H1 (cell line): ENCODE results near the gene GP1BB. TPM values are rescaled to one million over a fixed set of nuclear protein-coding genes. Genes with fewer than 3 reads are reported as not detected.

Experiments used
- ASH2L ChIP-seq: fragments of 200-600, 300-600 bp; sonication (generic); IDR thresholded peaks from one replicate; pipeline ENCODE4 v1.7.1; 2017; ENCODE audit warnings: low read length
- BACH1 ChIP-seq: IDR thresholded peaks from 2 replicates; pipeline ENCODE4 v1.6.1; 2012; ENCODE audit warnings: low read length, improper control_type of control experiment
- BRCA1 ChIP-seq: IDR thresholded peaks from 2 replicates; pipeline ENCODE4 v1.6.1; 2012; ENCODE audit warnings: low read depth, low read length, improper control_type of control experiment
- CBX5 ChIP-seq: fragments of 300-800, 300-1000 bp; sonication (generic); IDR thresholded peaks from 2 replicates; pipeline ENCODE4 v1.7.1; 2016; ENCODE audit warnings: antibody characterized with exemption, low read length, low read depth
- CEBPB ChIP-seq: IDR thresholded peaks from 2 replicates; pipeline ENCODE4 v1.6.1; 2012; ENCODE audit warnings: low read depth, low read length
- CHD1 ChIP-seq: IDR thresholded peaks from 2 replicates; pipeline ENCODE4 v1.6.1; 2012; ENCODE audit warnings: low read depth, low read length, improper control_type of control experiment
- CHD2 ChIP-seq: IDR thresholded peaks from 2 replicates; pipeline ENCODE4 v1.6.1; 2012; ENCODE audit warnings: low read length, improper control_type of control experiment
- CREB1 ChIP-seq: IDR thresholded peaks from 2 replicates; pipeline ENCODE4 v1.6.1; 2012; ENCODE audit warnings: inconsistent platforms
- GABPA ChIP-seq: IDR thresholded peaks from 2 replicates; pipeline ENCODE4 v1.6.1; 2011; ENCODE audit warnings: mild to moderate bottlenecking, low read length, moderate library complexity, borderline replicate concordance; ENCODE audit not compliant: insufficient read depth
- GTF2F1 ChIP-seq: IDR thresholded peaks from 2 replicates; pipeline ENCODE4 v1.6.1; 2012; ENCODE audit warnings: low read depth, low read length, improper control_type of control experiment, borderline replicate concordance
- RBBP5 ChIP-seq: IDR thresholded peaks from 2 replicates; pipeline ENCODE4 v1.7.1; 2012; ENCODE audit warnings: low read depth, mild to moderate bottlenecking, inconsistent platforms, low read length, moderate library complexity, borderline replicate concordance
- RNF2 ChIP-seq: fragments of 200-900, 300-1000 bp; sonication (generic); IDR thresholded peaks from 2 replicates; pipeline ENCODE4 v1.7.1; 2016; ENCODE audit warnings: borderline replicate concordance, low read depth, mild to moderate bottlenecking, antibody characterized with exemption, low read length; ENCODE audit not compliant: poor library complexity, severe bottlenecking; ENCODE audit errors: missing control alignments
- SP1 ChIP-seq: IDR thresholded peaks from 2 replicates; pipeline ENCODE4 v1.6.1; 2011; ENCODE audit warnings: low read depth, low read length
- SP4 ChIP-seq: IDR thresholded peaks from 2 replicates; pipeline ENCODE4 v1.6.1; 2012; ENCODE audit warnings: low read length, inconsistent platforms
- SUZ12 ChIP-seq: fragments of 200-600 bp; sonication (generic); IDR thresholded peaks from 2 replicates; pipeline ENCODE4 v1.6.1; 2012; ENCODE audit warnings: mild to moderate bottlenecking, inconsistent platforms, low read length, moderate library complexity, mixed read lengths
- polyA plus RNA-seq, 7 experiments: library from polyadenylated mRNA; depleted of rRNA in 3 of 7; stranded (reverse) in 5 of 7; unstranded in 2 of 7; fragments of >200 nt in 5 of 7; fragments of 200-250 nt in 2 of 7; gene quantifications; 1 replicate in 5 of 7; 2 replicates in 1 of 7; 4 replicates in 1 of 7; pipeline versions ENCODE4 v1.2.1 to v1.2.3, GENCODE V29; 2011 to 2013; ENCODE audit warnings: missing spikeins in 2 of 7, mixed read lengths in 2 of 7
- total RNA-seq: library from RNA; stranded (reverse); fragmentation: NEBNext Ultra II Directional; extraction: Animal tissue kit (Norgen Biotek cat#: 25700); gene quantifications from 2 replicates; pipeline ENCODE4 v1.2.1, GENCODE V29; 2021
- TF ChIP-seq, protein P1 (sequence below), 3 experiments: IDR thresholded peaks; 1 replicate in 2 of 3; 2 replicates in 1 of 3; pipeline versions ENCODE4 v1.5.1 to v1.6.1; 2011; ENCODE audit warnings: low read length in 3 of 3, mild to moderate bottlenecking in 3 of 3, inconsistent platforms in 2 of 3, low read depth in 1 of 3, moderate library complexity in 1 of 3; ENCODE audit not compliant: insufficient read depth in 1 of 3; ENCODE audit errors: control extremely low read depth in 1 of 3
- TF ChIP-seq, protein P2 (sequence below): IDR thresholded peaks from 2 replicates; pipeline ENCODE4 v1.6.1; 2012; ENCODE audit warnings: inconsistent platforms
- TF ChIP-seq, protein P3 (sequence below): IDR thresholded peaks from 2 replicates; pipeline ENCODE4 v1.6.1; 2011; ENCODE audit warnings: low read length, improper control_type of control experiment
- TF ChIP-seq, protein P4 (sequence below): IDR thresholded peaks from 2 replicates; pipeline ENCODE4 v1.6.1; 2011; ENCODE audit warnings: low read depth, mild to moderate bottlenecking, low read length; ENCODE audit not compliant: insufficient read depth

Gene GP1BB
- total and polyA plus RNA-seq, 2 of the 8 experiments (the other 6 are each of a cell fraction or from before 2014, with no cell fraction given) = 0.36 TPM; not detected in 1

DNA sequence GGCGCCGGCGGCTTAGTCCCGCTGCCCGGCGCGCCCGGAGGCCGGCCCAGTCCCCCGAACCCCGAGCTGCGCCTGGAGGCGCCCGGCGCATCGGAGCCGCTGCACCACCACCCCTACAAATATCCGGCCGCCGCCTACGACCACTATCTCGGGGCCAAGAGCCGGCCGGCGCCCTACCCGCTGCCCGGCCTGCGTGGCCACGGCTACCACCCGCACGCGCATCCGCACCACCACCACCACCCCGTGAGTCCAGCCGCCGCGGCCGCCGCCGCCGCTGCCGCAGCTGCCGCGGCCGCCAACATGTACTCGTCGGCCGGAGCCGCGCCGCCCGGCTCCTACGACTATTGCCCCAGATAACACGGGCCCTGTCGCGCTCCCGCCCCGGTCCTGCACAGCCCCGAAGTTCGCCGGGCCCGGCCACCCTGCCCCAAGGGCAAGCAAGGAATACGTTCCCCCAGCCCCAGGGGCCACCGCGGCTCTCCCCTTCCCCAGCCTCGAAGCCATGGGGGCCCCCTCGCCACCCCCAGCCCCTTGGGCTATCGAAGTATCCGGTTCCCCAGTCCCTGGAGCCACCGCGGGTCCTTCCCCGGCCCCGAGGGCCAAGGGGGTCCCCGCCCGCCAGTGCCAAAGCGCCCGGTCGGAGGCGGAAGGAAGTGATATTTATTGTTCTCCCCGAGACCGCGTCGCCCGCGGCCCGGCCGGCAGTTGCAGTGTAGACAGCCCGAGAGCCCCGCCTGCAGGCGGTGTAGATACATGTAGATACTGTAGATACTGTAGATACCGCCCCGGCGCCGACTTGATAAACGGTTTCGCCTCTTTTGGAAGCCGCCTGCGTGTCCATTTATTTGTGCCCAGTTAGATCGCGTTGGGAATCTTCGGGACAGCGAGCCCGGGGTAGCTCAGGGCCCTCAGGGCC, 43.4 kb downstream of the GP1BB start (continued):
- TF ChIP-seq, protein P1, sequence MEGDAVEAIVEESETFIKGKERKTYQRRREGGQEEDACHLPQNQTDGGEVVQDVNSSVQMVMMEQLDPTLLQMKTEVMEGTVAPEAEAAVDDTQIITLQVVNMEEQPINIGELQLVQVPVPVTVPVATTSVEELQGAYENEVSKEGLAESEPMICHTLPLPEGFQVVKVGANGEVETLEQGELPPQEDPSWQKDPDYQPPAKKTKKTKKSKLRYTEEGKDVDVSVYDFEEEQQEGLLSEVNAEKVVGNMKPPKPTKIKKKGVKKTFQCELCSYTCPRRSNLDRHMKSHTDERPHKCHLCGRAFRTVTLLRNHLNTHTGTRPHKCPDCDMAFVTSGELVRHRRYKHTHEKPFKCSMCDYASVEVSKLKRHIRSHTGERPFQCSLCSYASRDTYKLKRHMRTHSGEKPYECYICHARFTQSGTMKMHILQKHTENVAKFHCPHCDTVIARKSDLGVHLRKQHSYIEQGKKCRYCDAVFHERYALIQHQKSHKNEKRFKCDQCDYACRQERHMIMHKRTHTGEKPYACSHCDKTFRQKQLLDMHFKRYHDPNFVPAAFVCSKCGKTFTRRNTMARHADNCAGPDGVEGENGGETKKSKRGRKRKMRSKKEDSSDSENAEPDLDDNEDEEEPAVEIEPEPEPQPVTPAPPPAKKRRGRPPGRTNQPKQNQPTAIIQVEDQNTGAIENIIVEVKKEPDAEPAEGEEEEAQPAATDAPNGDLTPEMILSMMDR (IDR thresholded peaks at IDR 0.05; ENCODE audit: control extremely low read depth in 1 of 3, insufficient read depth in 1 of 3, low read depth in 1 of 3, low read length in 3 of 3) = peak; percentile 29 to 52 (median 39)
- peak; percentile 95 for TF ChIP-seq SUZ12
- TF ChIP-seq CBX5 = no peak
- 0 out of 2 replicates have a peak, but pooled peaks have one; percentile 22 for TF ChIP-seq SP1
- no peak for TF ChIP-seq GABPA
- TF ChIP-seq, protein P2, sequence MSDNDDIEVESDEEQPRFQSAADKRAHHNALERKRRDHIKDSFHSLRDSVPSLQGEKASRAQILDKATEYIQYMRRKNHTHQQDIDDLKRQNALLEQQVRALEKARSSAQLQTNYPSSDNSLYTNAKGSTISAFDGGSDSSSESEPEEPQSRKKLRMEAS = no peak
- TF ChIP-seq, protein P3, sequence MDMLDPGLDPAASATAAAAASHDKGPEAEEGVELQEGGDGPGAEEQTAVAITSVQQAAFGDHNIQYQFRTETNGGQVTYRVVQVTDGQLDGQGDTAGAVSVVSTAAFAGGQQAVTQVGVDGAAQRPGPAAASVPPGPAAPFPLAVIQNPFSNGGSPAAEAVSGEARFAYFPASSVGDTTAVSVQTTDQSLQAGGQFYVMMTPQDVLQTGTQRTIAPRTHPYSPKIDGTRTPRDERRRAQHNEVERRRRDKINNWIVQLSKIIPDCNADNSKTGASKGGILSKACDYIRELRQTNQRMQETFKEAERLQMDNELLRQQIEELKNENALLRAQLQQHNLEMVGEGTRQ = no peak
- TF ChIP-seq SP4 = no peak
- no peak for TF ChIP-seq CHD1
- TF ChIP-seq, protein P4, sequence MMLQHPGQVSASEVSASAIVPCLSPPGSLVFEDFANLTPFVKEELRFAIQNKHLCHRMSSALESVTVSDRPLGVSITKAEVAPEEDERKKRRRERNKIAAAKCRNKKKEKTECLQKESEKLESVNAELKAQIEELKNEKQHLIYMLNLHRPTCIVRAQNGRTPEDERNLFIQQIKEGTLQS = no peak
- TF ChIP-seq CEBPB = no peak
- no peak for TF ChIP-seq BRCA1
- TF ChIP-seq BACH1 = no peak
- TF ChIP-seq ASH2L = no peak
- TF ChIP-seq GTF2F1 = no peak
- TF ChIP-seq RNF2 = peak; percentile 88
- TF ChIP-seq CREB1 = peak; percentile 26; the same call in 1 of the 2 replicates
- no peak for TF ChIP-seq CHD2
- no peak for TF ChIP-seq RBBP5
